Calu3 (cell line): Measurements from ENCODE around the gene MRPL54. TPM values are rescaled to one million over a fixed set of nuclear protein-coding genes. Genes with fewer than 3 reads are reported as not detected.

Experiments used
- BruUV-seq: library from RNA; stranded (reverse); fragments of 400-500 nt; replicated peaks from 2 replicates; lab custom pipeline; 2021; lab: Mats Ljungman, UMichigan
- CTCF ChIA-PET: fragments of 300-600 bp; sonication (Branson Sonifier 250); formaldehyde crosslinking; loops from one replicate; lab custom pipeline; 2022; ENCODE audit warnings: antibody characterized with exemption; lab: Charles Lee
- DNase-seq: peaks from one replicate; pipeline ENCODE4 v3.0.0; 2022
- H3K27ac Mint-ChIP-seq: one replicate; pipeline ENCODE4 v1.8.0; 2022; ENCODE audit warnings: mixed read lengths; ENCODE audit not compliant: unreplicated experiment
- H3K27me3 Mint-ChIP-seq: one replicate; pipeline ENCODE4 v1.8.0; 2022; ENCODE audit warnings: mixed read lengths; ENCODE audit not compliant: unreplicated experiment
- H3K36me3 Mint-ChIP-seq: one replicate; pipeline ENCODE4 v1.8.0; 2022; ENCODE audit warnings: mild to moderate bottlenecking, moderate library complexity, mixed read lengths; ENCODE audit not compliant: insufficient read depth, unreplicated experiment
- H3K4me1 Mint-ChIP-seq: one replicate; pipeline ENCODE4 v1.8.0; 2022; ENCODE audit warnings: mild to moderate bottlenecking, low read depth, mixed read lengths; ENCODE audit not compliant: unreplicated experiment
- H3K4me3 Mint-ChIP-seq: one replicate; pipeline ENCODE4 v1.8.0; 2022; ENCODE audit warnings: mild to moderate bottlenecking, low read depth, moderate library complexity, mixed read lengths; ENCODE audit not compliant: unreplicated experiment
- H3K9me3 Mint-ChIP-seq: one replicate; pipeline ENCODE4 v1.8.0; 2022; ENCODE audit warnings: low read depth, mixed read lengths; ENCODE audit not compliant: unreplicated experiment
- CTCF ChIP-seq: fragments of 200-600 bp; IDR thresholded peaks from one replicate; pipeline ENCODE4 v1.8.0; 2022; ENCODE audit warnings: antibody characterized with exemption; ENCODE audit not compliant: unreplicated experiment
- intact Hi-C: fragments of 100-400 bp; cut with micrococcal nuclease; formaldehyde crosslinking; loops from one replicate; pipeline ENCODE4 v1.10.0; 2022; ENCODE audit not compliant: unreplicated experiment
- total RNA-seq: library from RNA; stranded (reverse); gene quantifications from 2 replicates; pipeline ENCODE4 v1.2.3, GENCODE V29; 2022

MRPL54 gene
- total RNA-seq, 1 experiment from 2014 or later = 26.1 TPM

GRCh38 chr19:3783660-3784584 is 21.4 kb downstream of the MRPL54 start:
- peaks cover 7% of the 10 kb centered on the region for H3K9me3 Mint-ChIP-seq
- H3K4me3 Mint-ChIP-seq = no peak overlapping the region
- peaks cover 14% of the 10 kb centered on the region for H3K27me3 Mint-ChIP-seq
- H3K27ac Mint-ChIP-seq = no peak overlapping the region
- H3K36me3 Mint-ChIP-seq = no peaks in the 10 kb centered on the region
- TF ChIP-seq CTCF = no peak
- no peaks in the 10 kb centered on the region for H3K4me1 Mint-ChIP-seq
- DNase-seq = no peak
- intact Hi-C loops = no loop called here
- CTCF ChIA-PET = no interaction called here
- BruUV-seq = no TSS peak

DNA sequence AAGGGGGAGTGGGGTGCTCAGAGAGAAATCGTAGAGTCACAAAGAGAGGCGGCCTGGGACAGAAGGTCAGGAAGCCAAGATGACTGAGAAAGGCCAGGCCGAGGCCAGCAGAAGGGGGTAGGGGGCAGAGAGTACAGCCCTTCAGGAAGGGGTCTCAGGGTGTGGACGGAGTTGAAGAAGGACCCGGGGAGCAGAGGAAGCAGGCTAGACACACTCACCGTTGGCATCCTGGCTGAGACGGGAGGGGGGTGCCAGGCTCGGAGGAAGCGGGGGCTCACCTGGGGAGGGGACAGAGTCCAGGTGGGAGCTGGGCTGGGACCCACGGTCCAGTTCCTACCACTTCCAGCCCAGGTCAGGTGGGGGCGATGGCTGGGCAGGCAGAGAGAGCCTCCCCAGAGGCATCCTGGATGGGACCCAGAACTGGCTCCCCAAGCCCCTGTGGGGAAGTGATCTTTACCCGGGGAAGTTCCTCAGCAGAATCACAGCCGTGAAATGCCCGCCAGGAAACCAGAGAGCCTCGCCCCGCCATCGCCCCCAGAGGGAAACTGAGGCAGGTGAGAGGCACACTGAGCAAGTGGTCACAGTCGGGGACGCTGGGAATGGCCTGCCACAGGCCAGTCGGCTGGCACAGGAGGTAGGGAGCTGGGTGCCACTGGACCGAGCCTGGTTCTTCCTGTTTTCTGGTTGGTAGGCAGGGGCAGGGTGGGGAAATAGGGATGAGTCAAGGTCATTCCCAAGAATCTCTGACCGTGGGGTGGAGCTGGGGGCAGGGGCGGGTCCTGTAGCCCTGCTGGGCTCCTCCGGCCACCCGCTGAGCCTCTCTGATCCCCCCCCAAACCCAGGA is 22.3 kb downstream of the MRPL54 start:
- BruUV-seq = no TSS peak
- H3K36me3 Mint-ChIP-seq = no peaks in the 10 kb centered on the region
- intact Hi-C loops = no loop called here
- peaks cover 7% of the 10 kb centered on the region for H3K9me3 Mint-ChIP-seq
- no peak overlapping the region for H3K4me3 Mint-ChIP-seq
- CTCF ChIA-PET = no interaction called here
- no peak overlapping the region for H3K27ac Mint-ChIP-seq
- no peaks in the 10 kb centered on the region for H3K4me1 Mint-ChIP-seq
- TF ChIP-seq CTCF = no peak
- DNase-seq = no peak
- peaks cover 15% of the 10 kb centered on the region for H3K27me3 Mint-ChIP-seq

DNA sequence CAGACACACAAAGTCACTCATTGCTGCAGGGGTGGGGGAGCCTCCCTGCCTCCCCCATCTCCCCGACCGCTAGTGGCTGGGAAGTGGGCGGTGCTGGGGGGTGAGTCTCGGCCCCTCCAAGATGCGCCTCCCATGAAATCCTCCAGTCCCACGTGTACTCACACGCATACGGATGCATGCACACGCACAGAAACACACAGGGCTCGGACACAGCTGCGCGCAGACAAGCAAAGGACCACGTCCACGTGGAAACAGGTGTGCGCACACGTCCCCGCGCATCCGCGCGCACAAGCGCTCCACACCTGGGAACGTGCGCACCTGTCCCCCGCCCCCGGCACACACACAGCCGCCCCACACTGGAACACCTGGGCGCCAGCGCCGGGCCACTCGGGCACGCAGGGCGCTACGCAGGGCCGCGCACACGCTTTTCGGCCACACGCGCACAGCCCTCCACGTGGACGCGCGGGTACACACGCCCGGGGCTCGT is 23.0 kb downstream of the MRPL54 start:
- Mint-ChIP-seq H3K4me1 (no peaks in the 10 kb centered on the region), H3K27me3 (peaks cover 21% of the 10 kb centered on the region), H3K27ac (no peak overlapping the region), H3K36me3 (no peaks in the 10 kb centered on the region), H3K4me3 (peak overlapping the region; percentile 12), H3K9me3 (peaks cover 7% of the 10 kb centered on the region)
- intact Hi-C loops = no loop called here
- DNase-seq = no peak
- no peak for TF ChIP-seq CTCF
- CTCF ChIA-PET = no interaction called here
- BruUV-seq = no TSS peak

DNA sequence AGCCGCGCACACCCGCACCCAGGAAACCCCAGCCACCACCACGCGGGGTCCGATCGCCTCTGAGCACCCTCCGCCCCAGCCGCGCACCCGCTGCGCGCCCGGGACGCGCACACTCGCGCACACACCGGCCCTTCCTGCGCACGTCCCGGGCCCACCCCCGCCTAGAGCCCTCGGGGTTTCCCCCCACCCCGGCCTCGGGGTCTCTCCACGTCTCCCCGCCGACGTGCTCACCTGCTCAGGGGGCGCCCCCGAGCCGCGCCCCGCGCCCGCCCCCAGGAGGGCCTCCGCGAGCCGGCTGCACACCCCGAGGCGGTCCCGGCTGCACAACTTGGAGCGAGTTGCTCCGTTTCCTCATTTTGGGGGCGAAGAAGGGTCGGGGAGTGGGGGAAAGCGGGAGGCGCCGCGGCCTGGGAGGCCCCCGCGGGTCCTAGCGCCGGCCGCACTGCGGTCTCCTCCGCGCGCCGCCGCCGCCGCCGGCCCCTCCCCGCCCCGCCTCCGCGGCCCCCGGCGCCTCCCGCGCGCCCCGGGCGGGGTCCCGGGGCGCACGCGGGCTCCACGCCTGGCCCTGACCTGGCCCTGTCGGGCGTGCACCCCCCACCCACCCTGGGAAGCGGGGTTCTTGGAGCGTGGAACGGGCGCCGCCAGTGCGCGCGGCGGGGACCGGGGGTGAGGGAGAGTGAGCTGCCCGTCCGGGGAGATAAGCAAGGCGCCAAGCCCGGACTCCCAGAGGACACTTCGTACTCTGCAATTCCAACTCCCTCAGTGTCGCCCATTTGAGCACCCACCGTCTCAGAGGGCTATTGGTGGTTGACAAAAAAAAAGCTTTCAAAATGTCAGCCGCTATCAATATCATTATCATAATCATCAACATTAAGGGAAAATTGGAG is 23.7 kb downstream of the MRPL54 start, which contains the start of gene MATK:
TSS of gene MATK (minus strand) at position 444 of the 887 bp plus-strand sequence. CDS start 1,246 bp downstream, outside the sequence.
- CTCF ChIA-PET = no interaction called here
- Mint-ChIP-seq H3K27ac (no peak within 1 kb of the TSS), H3K9me3 (peaks cover 7% of the 10 kb centered on the region), H3K4me3 (peak within 1 kb of the TSS; percentile 12), H3K27me3 (peaks cover 28% of the 10 kb centered on the region), H3K4me1 (no peaks in the 10 kb centered on the region), H3K36me3 (no peaks in the 10 kb centered on the region)
- no peak for DNase-seq
- BruUV-seq = no TSS peak
- intact Hi-C loops = no loop called here
- no peak for TF ChIP-seq CTCF
